GF-D8 (cell line): Measurements from ENCODE around the gene TMBIM1.

Source experiments
- DNase-seq: peaks from one replicate; lab custom pipeline; 2025; lab: John Stamatoyannopoulos, UW

TMBIM1 gene

GRCh38 chr2:218292048-218293014 is at the start of gene TMBIM1:
TMBIM1 (minus strand) TSS chr2:218292503; CDS start chr2:218282141, 10,362 bp downstream.
- peak; percentile 38 for DNase-seq

- DNase-seq, result no peak
Observed at GRCh38 chr2:218341381-218341780, 49.1 kb upstream of the TMBIM1 start.

- no peak for DNase-seq
Observed at GRCh38 chr2:218340656-218341055, 48.4 kb upstream of the TMBIM1 start.

GRCh38 chr2:218334531-218334930 is 42.2 kb upstream of the TMBIM1 start:
- DNase-seq, result no peak

- peak; percentile 99 for DNase-seq
Observed at GRCh38 chr2:218332920-218333645, 40.8 kb upstream of the TMBIM1 start.

- DNase-seq, result no peak
Observed at GRCh38 chr2:218332288-218332687, 40.0 kb upstream of the TMBIM1 start.

- no peak for DNase-seq
Observed at GRCh38 chr2:218331745-218332144, 39.4 kb upstream of the TMBIM1 start.

GRCh38 chr2:218329826-218330593 is 37.7 kb upstream of the TMBIM1 start:
- DNase-seq, result no peak

- DNase-seq, result no peak
Observed at GRCh38 chr2:218329027-218329825, 36.9 kb upstream of the TMBIM1 start.

- DNase-seq, result no peak
Observed at GRCh38 chr2:218328294-218328693, 36.0 kb upstream of the TMBIM1 start.

- peak; percentile 41 for DNase-seq
Observed at GRCh38 chr2:218327451-218328210, 35.3 kb upstream of the TMBIM1 start.

- DNase-seq, result no peak
Observed at GRCh38 chr2:218326315-218326714, 34.0 kb upstream of the TMBIM1 start.

GRCh38 chr2:218325566-218326160 is 33.4 kb upstream of the TMBIM1 start:
- DNase-seq, result no peak

- DNase-seq, result peak; percentile 56
Observed at GRCh38 chr2:218323526-218324472, 31.5 kb upstream of the TMBIM1 start.

- DNase-seq, result peak; percentile 94
Observed at GRCh38 chr2:218322768-218323525, 30.6 kb upstream of the TMBIM1 start.

GRCh38 chr2:218320704-218321336 is 28.5 kb upstream of the TMBIM1 start:
- DNase-seq, result no peak

GRCh38 chr2:218319813-218320365 is 27.6 kb upstream of the TMBIM1 start:
- DNase-seq, result no peak
